ENCODE data around the gene DHDH. TPM values are rescaled to one million over a fixed set of nuclear protein-coding genes. Genes with fewer than 3 reads are reported as not detected.

Gene DHDH
- total RNA-seq, 1 donor from 2014 or later: 0.35 TPM

- Mint-ChIP-seq H3K4me1 (peaks cover 35% of the 10 kb centered on the region), H3K36me3 (ENCODE audit: low read depth) (peaks cover 33% of the 10 kb centered on the region), H3K4me3 (peak overlapping the region; percentile 28), H3K27ac (no peak overlapping the region), H3K9me3 (no peaks in the 10 kb centered on the region), H3K27me3 (no peaks in the 10 kb centered on the region)
- intact Hi-C loops (cut with micrococcal nuclease): loop anchor here (5.0 kb wide), 1 partner anchor 354 kb away; the partner anchor contains the start of gene DBP
- no peak for DNase-seq
Observed at GRCh38 chr19:48991011-48991609, 57.6 kb downstream of the DHDH start.

DNA sequence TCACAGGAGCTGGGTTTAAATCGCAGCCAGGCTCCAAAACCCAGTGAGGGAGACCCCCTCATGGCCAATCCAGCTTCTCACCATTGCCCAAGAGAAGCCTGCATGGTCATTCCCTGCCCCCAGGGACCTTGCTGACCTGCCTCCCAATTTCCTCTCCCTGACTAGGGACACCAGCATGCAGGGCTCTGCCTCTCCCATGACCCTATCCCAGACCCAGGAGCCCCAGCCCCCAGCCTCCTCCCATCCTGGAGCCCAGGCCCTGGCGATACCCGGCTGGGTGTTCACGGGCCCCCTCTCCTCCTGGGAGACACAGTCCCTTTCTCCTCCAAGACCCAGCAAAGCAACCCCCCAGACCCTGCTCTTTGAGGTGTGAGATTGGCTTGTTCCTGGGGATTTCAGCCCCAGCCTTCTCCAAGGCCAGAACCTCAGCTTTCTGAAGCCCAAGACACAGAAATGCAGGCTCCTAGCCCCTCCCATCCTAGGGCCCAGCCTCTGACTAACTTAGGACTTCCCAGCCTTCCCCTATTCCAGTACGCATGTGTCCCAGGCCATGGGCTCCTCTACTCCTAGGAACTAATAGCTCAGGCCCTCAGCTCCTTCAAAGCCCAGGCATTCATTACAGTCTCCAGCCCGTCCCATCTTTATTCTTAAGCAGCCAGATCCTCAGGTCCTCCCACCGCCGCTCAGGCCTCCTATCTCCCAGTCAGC, 58.5 kb downstream of the DHDH start:
- DNase-seq: peak; percentile 66
- H3K36me3 Mint-ChIP-seq (ENCODE audit: low read depth): peaks cover 35% of the 10 kb centered on the region
- H3K27ac Mint-ChIP-seq: peak overlapping the region; percentile 91
- H3K4me1 Mint-ChIP-seq: peaks cover 38% of the 10 kb centered on the region
- no peaks in the 10 kb centered on the region for H3K27me3 Mint-ChIP-seq
- H3K9me3 Mint-ChIP-seq: no peaks in the 10 kb centered on the region
- intact Hi-C loops (cut with micrococcal nuclease): loop anchor here (2.0 to 5.0 kb wide), 4 partner anchors 13 to 355 kb away; partner anchors contain the start of genes BAX, C19orf73, DBP and PPFIA3
- peak overlapping the region; percentile 92 for H3K4me3 Mint-ChIP-seq

DNA sequence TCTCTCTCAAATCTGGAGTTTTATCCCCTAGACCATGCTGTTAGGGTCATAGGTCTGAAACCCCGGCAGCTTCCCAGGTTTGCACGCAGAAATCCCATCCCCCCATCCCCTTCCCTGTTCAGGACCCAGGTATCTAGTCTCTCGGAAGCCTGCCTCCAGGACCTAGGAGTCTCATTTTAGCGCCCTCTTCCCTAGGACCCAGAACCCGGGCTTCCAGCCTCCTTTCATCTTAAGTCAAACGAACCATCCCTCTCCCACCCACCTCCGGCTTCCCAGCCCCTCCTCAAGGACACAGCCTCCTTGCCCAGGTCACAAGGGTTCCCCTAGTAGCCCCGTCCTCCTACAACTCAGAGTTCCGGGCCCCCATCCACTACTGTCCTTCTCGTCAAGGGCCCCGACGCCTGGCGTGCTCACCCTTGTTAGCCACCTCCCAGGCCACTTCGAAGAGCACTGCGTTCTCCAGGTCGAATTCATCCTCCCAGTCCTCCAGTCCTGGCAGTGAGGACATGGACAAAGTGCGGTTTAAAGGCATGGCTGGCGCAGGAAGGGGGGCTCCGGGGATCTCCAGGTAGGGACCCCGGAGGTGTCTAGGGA, 59.2 kb downstream of the DHDH start:
- H3K27ac Mint-ChIP-seq: peak overlapping the region; percentile 91
- H3K4me3 Mint-ChIP-seq: peak overlapping the region; percentile 92
- no peaks in the 10 kb centered on the region for H3K9me3 Mint-ChIP-seq
- DNase-seq: no peak
- peaks cover 37% of the 10 kb centered on the region for H3K4me1 Mint-ChIP-seq
- intact Hi-C loops (cut with micrococcal nuclease): loop anchor here (1.0 to 5.0 kb wide), 7 partner anchors 14 to 355 kb away; partner anchors contain the start of genes BAX, C19orf73, DBP and FTL
- H3K36me3 Mint-ChIP-seq (ENCODE audit: low read depth): peaks cover 32% of the 10 kb centered on the region
- no peaks in the 10 kb centered on the region for H3K27me3 Mint-ChIP-seq

GRCh38 chr19:48993175-48994034, 59.9 kb downstream of the DHDH start, which contains the start of the genes GYS1 and RUVBL2:
TSS of gene GYS1 (minus strand) at chr19:48993309. CDS start at chr19:48993112, 197 bp downstream.
TSS of gene RUVBL2 (plus strand) at chr19:48993887. CDS start at chr19:48993912, 25 bp downstream.
- H3K4me1 Mint-ChIP-seq: peaks cover 40% of the 10 kb centered on the region
- no peaks in the 10 kb centered on the region for H3K9me3 Mint-ChIP-seq
- peak; percentile 100 for DNase-seq
- H3K27ac Mint-ChIP-seq: peak within 1 kb of the TSS; percentile 97
- H3K27me3 Mint-ChIP-seq: no peaks in the 10 kb centered on the region
- H3K4me3 Mint-ChIP-seq: peak within 1 kb of the TSS; percentile 92
- intact Hi-C loops (cut with micrococcal nuclease): loop anchor here (1.0 to 5.0 kb wide), 7 partner anchors 15 to 356 kb away; partner anchors contain the start of genes BAX, C19orf73, DBP and FTL
- peaks cover 28% of the 10 kb centered on the region for H3K36me3 Mint-ChIP-seq (ENCODE audit: low read depth)

GRCh38 chr19:48994035-48994386, 60.5 kb downstream of the DHDH start:
- no peak for DNase-seq
- Mint-ChIP-seq H3K4me3 (peak overlapping the region; percentile 92), H3K4me1 (peaks cover 40% of the 10 kb centered on the region), H3K9me3 (no peaks in the 10 kb centered on the region), H3K27me3 (no peaks in the 10 kb centered on the region), H3K36me3 (ENCODE audit: low read depth) (peaks cover 24% of the 10 kb centered on the region), H3K27ac (peak overlapping the region; percentile 97)
- intact Hi-C loops (cut with micrococcal nuclease): loop anchor here (5.0 kb wide), 1 partner anchor 357 kb away; the partner anchor contains the start of gene DBP

Other genes with a start within 250 kb of the DHDH start
- gene FUT2, start 237.7 kb upstream of the DHDH start, total RNA-seq: not detected in 2 replicates
- gene MAMSTR, start 214.0 kb upstream of the DHDH start, total RNA-seq: 1.2 and 1.4 TPM in 2 replicates
- 0.71 and 0.82 TPM in 2 replicates for gene RASIP1, start 193.1 kb upstream of the DHDH start, total RNA-seq
- gene IZUMO1, start 186.8 kb upstream of the DHDH start, total RNA-seq: 0.21 TPM in 1 of 2 replicates, not detected in the other
- 0.23 and 0.26 TPM in 2 replicates for gene FUT1, start 181.1 kb upstream of the DHDH start, total RNA-seq
- gene FGF21, start 178.2 kb upstream of the DHDH start, total RNA-seq: not detected in 2 replicates
- 90.3 and 95.7 TPM in 2 replicates for gene BCAT2, start 122.7 kb upstream of the DHDH start, total RNA-seq
- gene HSD17B14, start 97.2 kb upstream of the DHDH start, total RNA-seq: 0.44 and 0.47 TPM in 2 replicates
- gene PLEKHA4, start 65.1 kb upstream of the DHDH start, total RNA-seq: 1.8 and 1.9 TPM in 2 replicates
- gene PPP1R15A, start 61.3 kb upstream of the DHDH start, total RNA-seq: 40.5 and 42.1 TPM in 2 replicates
- not detected in 2 replicates for gene TULP2, start 35.0 kb upstream of the DHDH start, total RNA-seq
- 116 and 117 TPM in 2 replicates for gene NUCB1, start 33.4 kb upstream of the DHDH start, total RNA-seq
- gene BAX, start 21.2 kb downstream of the DHDH start, total RNA-seq: 257 and 298 TPM in 2 replicates
- 696 and 697 TPM in 2 replicates for gene FTL, start 31.6 kb downstream of the DHDH start, total RNA-seq
- gene GYS1, start 59.6 kb downstream of the DHDH start, total RNA-seq: 73.8 and 77.8 TPM in 2 replicates
- gene RUVBL2, start 60.2 kb downstream of the DHDH start, total RNA-seq: 190 and 195 TPM in 2 replicates
- gene LHB, start 83.4 kb downstream of the DHDH start, total RNA-seq: not detected in 2 replicates
- gene CGB3, start 90.6 kb downstream of the DHDH start, total RNA-seq: not detected in 2 replicates
- gene CGB2, start 98.2 kb downstream of the DHDH start, total RNA-seq: not detected in 2 replicates
- not detected in 2 replicates for gene CGB1, start 103.2 kb downstream of the DHDH start, total RNA-seq
- not detected in 2 replicates for gene CGB5, start 110.1 kb downstream of the DHDH start, total RNA-seq
- gene CGB8, start 115.4 kb downstream of the DHDH start, total RNA-seq: not detected in 2 replicates
- gene CGB7, start 124.0 kb downstream of the DHDH start, total RNA-seq: not detected in 2 replicates
- not detected in 2 replicates for gene NTF4, start 131.1 kb downstream of the DHDH start, total RNA-seq
- gene KCNA7, start 139.0 kb downstream of the DHDH start, total RNA-seq: not detected in 2 replicates
- 270 and 281 TPM in 2 replicates for gene SNRNP70, start 151.8 kb downstream of the DHDH start, total RNA-seq
- gene LIN7B, start 180.7 kb downstream of the DHDH start, total RNA-seq: 5.4 and 6.0 TPM in 2 replicates
- 2.0 and 2.5 TPM in 2 replicates for gene C19orf73, start 185.4 kb downstream of the DHDH start, total RNA-seq
- gene PPFIA3, start 185.8 kb downstream of the DHDH start, total RNA-seq: 4.5 and 5.0 TPM in 2 replicates
- not detected in 2 replicates for gene HRC, start 221.7 kb downstream of the DHDH start, total RNA-seq
- 1.4 and 1.8 TPM in 2 replicates for gene TRPM4, start 224.1 kb downstream of the DHDH start, total RNA-seq

All from activated CD4-positive, alpha-beta T cell treated with anti-CD3 and anti-CD28 coated beads, Interleukin-2, amount 10 ng/mL, durations not matched to agents 24 days and 14 days (primary cell).